Ishikawa (cell line): ENCODE data around the gene RIMS4.

Experiments used
- TAF1 ChIP-seq: IDR thresholded peaks from 2 replicates; pipeline ENCODE4 v1.6.1; 2012; ENCODE audit warnings: low read depth, mild to moderate bottlenecking
- YY1 ChIP-seq: IDR thresholded peaks from 2 replicates; pipeline ENCODE4 v1.6.1; 2012; ENCODE audit warnings: low read depth
- TF ChIP-seq, protein P1 (sequence below): IDR thresholded peaks from 2 replicates; pipeline ENCODE4 v1.6.1; 2012; ENCODE audit warnings: low read depth, mild to moderate bottlenecking

DNA sequence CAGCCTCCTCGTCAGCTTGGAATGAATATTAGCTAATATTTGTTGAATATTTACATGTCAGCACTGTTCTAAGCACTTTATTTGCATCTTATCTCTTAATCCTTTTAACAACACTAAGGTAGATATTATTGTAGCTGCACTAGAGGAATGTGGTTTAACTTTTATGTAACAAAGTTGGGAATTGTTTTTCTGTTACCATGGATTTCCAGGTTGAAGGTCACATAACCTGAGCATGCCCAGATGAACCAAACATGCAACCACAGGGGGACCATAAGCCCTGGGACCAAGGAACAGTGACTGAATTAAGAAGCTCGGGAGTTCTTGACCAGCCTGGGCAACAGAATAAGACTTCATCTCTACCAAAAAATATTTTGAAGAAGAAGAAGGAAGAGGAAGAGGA lies 46.1 kb upstream of the RIMS4 start:
- TF ChIP-seq TAF1 = no peak
- no peak for TF ChIP-seq YY1
- TF ChIP-seq, protein P1, sequence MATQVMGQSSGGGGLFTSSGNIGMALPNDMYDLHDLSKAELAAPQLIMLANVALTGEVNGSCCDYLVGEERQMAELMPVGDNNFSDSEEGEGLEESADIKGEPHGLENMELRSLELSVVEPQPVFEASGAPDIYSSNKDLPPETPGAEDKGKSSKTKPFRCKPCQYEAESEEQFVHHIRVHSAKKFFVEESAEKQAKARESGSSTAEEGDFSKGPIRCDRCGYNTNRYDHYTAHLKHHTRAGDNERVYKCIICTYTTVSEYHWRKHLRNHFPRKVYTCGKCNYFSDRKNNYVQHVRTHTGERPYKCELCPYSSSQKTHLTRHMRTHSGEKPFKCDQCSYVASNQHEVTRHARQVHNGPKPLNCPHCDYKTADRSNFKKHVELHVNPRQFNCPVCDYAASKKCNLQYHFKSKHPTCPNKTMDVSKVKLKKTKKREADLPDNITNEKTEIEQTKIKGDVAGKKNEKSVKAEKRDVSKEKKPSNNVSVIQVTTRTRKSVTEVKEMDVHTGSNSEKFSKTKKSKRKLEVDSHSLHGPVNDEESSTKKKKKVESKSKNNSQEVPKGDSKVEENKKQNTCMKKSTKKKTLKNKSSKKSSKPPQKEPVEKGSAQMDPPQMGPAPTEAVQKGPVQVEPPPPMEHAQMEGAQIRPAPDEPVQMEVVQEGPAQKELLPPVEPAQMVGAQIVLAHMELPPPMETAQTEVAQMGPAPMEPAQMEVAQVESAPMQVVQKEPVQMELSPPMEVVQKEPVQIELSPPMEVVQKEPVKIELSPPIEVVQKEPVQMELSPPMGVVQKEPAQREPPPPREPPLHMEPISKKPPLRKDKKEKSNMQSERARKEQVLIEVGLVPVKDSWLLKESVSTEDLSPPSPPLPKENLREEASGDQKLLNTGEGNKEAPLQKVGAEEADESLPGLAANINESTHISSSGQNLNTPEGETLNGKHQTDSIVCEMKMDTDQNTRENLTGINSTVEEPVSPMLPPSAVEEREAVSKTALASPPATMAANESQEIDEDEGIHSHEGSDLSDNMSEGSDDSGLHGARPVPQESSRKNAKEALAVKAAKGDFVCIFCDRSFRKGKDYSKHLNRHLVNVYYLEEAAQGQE = no peak
